Keratinocyte (primary cell): ENCODE measurements around the gene PIM3. TPM values are rescaled to one million over a fixed set of nuclear protein-coding genes. Genes with fewer than 3 reads are reported as not detected.
A peak's percentile ranks its signal among the peaks of the same experiment; 100 is the strongest.

Source experiments
- DNase-seq: peaks from one replicate; pipeline ENCODE4 v3.0.0-alpha.2; 2011; ENCODE audit warnings: low read depth, missing footprints, low spot score
- FAIRE-seq: peaks from 2 replicates; lab custom pipeline; 2011; peaks lifted over from hg19 to GRCh38; lab: Jason Lieb, UNC
- H2AFZ ChIP-seq: 2 replicates; pipeline ENCODE4 v1.6.0; 2012; ENCODE audit warnings: low read length, control low read depth, inconsistent platforms; ENCODE audit not compliant: control insufficient read depth
- H3K27ac ChIP-seq: 2 replicates; pipeline ENCODE4 v1.5.1; 2011; ENCODE audit warnings: low read length; ENCODE audit not compliant: control insufficient read depth, insufficient read depth
- H3K27me3 ChIP-seq: 3 replicates; pipeline ENCODE4 v1.6.0; 2011; ENCODE audit warnings: low read length; ENCODE audit not compliant: control insufficient read depth, insufficient read depth; ENCODE audit errors: extremely low read depth
- H3K36me3 ChIP-seq, 2 experiments: 2 replicates in 1 of 2; 3 replicates in 1 of 2; pipeline ENCODE4 v1.5.1; 2011; ENCODE audit warnings: low read length in 2 of 2, mild to moderate bottlenecking in 1 of 2; ENCODE audit not compliant: control insufficient read depth in 2 of 2, insufficient read depth in 2 of 2; ENCODE audit errors: extremely low read depth in 1 of 2
- H3K4me1 ChIP-seq: 3 replicates; pipeline ENCODE4 v1.5.1; 2011; ENCODE audit warnings: low read length; ENCODE audit not compliant: control insufficient read depth, insufficient read depth; ENCODE audit errors: extremely low read depth
- H3K4me2 ChIP-seq: 3 replicates; pipeline ENCODE4 v1.6.0; 2011; ENCODE audit warnings: low read depth, low read length; ENCODE audit not compliant: control insufficient read depth, insufficient read depth; ENCODE audit errors: extremely low read depth
- H3K4me3 ChIP-seq, 3 experiments: fragments of 200-600 bp in 1 of 3; sonication (generic) in 1 of 3; 2 replicates in 2 of 3; 3 replicates in 1 of 3; pipeline ENCODE4 v1.5.1; 2011 to 2016; ENCODE audit warnings: low read length in 3 of 3, mild to moderate bottlenecking in 3 of 3, control low read depth in 2 of 3, inconsistent platforms in 1 of 3, low read depth in 1 of 3, mixed read lengths in 1 of 3, mixed run types in 1 of 3, moderate library complexity in 1 of 3; ENCODE audit not compliant: control insufficient read depth in 2 of 3, insufficient read depth in 2 of 3; ENCODE audit errors: extremely low read depth in 1 of 3
- H3K79me2 ChIP-seq: 2 replicates; pipeline ENCODE4 v1.6.0; 2012; ENCODE audit warnings: low read length; ENCODE audit not compliant: control insufficient read depth, insufficient read depth
- H3K9ac ChIP-seq: 3 replicates; pipeline ENCODE4 v1.6.0; 2011; ENCODE audit warnings: low read length; ENCODE audit not compliant: control insufficient read depth, insufficient read depth; ENCODE audit errors: extremely low read depth
- H3K9me1 ChIP-seq: 3 replicates; pipeline ENCODE4 v1.6.0; 2011; ENCODE audit warnings: low read length; ENCODE audit not compliant: control insufficient read depth, insufficient read depth; ENCODE audit errors: extremely low read depth
- H3K9me3 ChIP-seq: 2 replicates; pipeline ENCODE4 v1.5.1; 2012; ENCODE audit warnings: low read depth, low read length; ENCODE audit not compliant: control insufficient read depth
- H4K20me1 ChIP-seq: 3 replicates; pipeline ENCODE4 v1.6.0; 2011; ENCODE audit warnings: low read length; ENCODE audit not compliant: control insufficient read depth, insufficient read depth; ENCODE audit errors: extremely low read depth
- EZH2 ChIP-seq: IDR thresholded peaks from one replicate; pipeline ENCODE4 v1.6.1; 2012; ENCODE audit warnings: inconsistent platforms, mild to moderate bottlenecking, low read length, moderate library complexity
- dilution Hi-C: fragments of 300-500 bp; cut with MboI; formaldehyde crosslinking; loops from one replicate; pipeline ENCODE4 v1.7.0; 2020; ENCODE audit warnings: low sequenced_read_pairs; ENCODE audit not compliant: extremely low pct_ligation_motif_present
- polyA plus RNA-seq, 5 experiments: library from polyadenylated mRNA; depleted of rRNA in 3 of 5; stranded (reverse) in 3 of 5; stranded (forward) in 1 of 5; unstranded in 1 of 5; fragments of >200 nt; gene quantifications; 1 replicate in 1 of 5; 2 replicates in 3 of 5; 3 replicates in 1 of 5; pipeline versions ENCODE4 v1.2.1 to v1.2.3, GENCODE V29; 2011 to 2012; ENCODE audit warnings: missing spikeins in 2 of 5, low read depth in 1 of 5, low replicate concordance in 1 of 5
- TF ChIP-seq, protein P1 (sequence below), 3 experiments: IDR thresholded peaks in 1 of 3; conservative IDR thresholded peaks in 1 of 3; optimal IDR thresholded peaks in 1 of 3; 2 replicates in 2 of 3; 3 replicates in 1 of 3; pipeline versions ENCODE3 to v1.5.1; 2011; ENCODE audit warnings: low read length in 3 of 3, mild to moderate bottlenecking in 3 of 3, moderate library complexity in 2 of 3, control low read depth in 1 of 3, inconsistent platforms in 1 of 3; ENCODE audit not compliant: insufficient read depth in 2 of 3; ENCODE audit errors: extremely low read depth in 1 of 3

PIM3 gene
- polyA plus RNA-seq, 1 donor (not counting 4 experiments of a cell fraction or from before 2014, with no cell fraction given): 3.4 TPM

DNA sequence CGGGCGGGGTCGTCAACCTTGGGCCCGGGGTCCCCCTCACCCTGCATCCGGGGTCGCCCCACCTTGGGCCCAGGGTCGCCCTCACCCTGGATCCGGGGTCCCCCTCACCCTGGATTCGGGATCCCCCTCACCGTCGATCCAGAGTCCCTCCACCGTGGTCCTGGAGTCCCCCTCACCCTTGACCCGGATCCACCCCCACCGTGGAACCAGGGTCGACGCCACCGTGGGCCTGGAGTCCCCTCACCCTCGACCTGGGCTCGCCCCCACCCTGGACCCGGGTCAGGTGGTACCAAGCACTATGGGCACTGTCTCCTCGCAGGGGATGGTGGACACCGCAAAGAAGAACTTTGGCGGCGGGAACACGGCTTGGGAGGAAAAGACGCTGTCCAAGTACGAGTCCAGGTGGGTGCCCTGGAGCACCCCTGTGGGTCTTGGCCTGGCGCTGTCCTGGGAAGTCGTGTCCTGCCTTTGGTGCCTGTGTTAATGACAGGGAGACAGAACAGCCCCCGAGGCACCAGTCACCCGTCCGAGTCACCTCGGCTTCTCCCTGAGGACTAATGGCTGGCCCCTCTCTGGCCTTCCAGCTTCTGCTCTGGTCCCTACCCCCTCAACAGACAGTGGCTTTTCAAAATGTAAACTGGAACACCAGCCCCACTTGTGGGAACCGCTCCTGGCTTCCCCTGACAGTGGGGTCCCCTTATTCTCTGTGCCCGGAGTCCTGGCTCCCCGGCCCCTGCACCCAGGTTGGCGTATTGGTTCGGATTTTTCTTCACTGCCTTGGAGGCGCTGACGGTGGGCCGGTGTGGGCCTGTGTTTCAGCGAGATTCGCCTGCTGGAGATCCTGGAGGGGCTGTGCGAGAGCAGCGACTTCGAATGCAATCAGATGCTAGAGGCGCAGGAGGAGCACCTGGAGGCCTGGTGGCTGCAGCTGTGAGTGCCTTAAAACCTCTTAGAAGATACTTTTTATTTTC lies 41.4 kb upstream of the PIM3 start:
- no peaks in the 10 kb centered on the region for H3K9me1 ChIP-seq
- DNase-seq (no peak), FAIRE-seq (no peak)
- peak overlapping the region; percentile 84 for H3K4me2 ChIP-seq
- peak overlapping the region; percentile 36 for H3K27ac ChIP-seq
- peak overlapping the region; percentile 40 for H2AFZ ChIP-seq
- peak overlapping the region; percentile 72 to 87 (median 83) for H3K4me3 ChIP-seq
- dilution Hi-C loops: no loop called here
- H4K20me1 ChIP-seq: no peaks in the 10 kb centered on the region
- H3K9me3 ChIP-seq: no peaks in the 10 kb centered on the region
- H3K79me2 ChIP-seq: peaks cover 12% of the 10 kb centered on the region
- H3K27me3 ChIP-seq: no peaks in the 10 kb centered on the region
- peaks cover 12 to 13% of the 10 kb centered on the region in 2 experiments for H3K36me3 ChIP-seq
- TF ChIP-seq EZH2: no peak
- TF ChIP-seq, protein P1, sequence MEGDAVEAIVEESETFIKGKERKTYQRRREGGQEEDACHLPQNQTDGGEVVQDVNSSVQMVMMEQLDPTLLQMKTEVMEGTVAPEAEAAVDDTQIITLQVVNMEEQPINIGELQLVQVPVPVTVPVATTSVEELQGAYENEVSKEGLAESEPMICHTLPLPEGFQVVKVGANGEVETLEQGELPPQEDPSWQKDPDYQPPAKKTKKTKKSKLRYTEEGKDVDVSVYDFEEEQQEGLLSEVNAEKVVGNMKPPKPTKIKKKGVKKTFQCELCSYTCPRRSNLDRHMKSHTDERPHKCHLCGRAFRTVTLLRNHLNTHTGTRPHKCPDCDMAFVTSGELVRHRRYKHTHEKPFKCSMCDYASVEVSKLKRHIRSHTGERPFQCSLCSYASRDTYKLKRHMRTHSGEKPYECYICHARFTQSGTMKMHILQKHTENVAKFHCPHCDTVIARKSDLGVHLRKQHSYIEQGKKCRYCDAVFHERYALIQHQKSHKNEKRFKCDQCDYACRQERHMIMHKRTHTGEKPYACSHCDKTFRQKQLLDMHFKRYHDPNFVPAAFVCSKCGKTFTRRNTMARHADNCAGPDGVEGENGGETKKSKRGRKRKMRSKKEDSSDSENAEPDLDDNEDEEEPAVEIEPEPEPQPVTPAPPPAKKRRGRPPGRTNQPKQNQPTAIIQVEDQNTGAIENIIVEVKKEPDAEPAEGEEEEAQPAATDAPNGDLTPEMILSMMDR (optimal IDR thresholded peaks at IDR 0.05 in 1 of 3, IDR thresholded peaks at IDR 0.05 in 1 of 3, conservative IDR thresholded peaks at IDR 0.05 in 1 of 3; ENCODE audit: extremely low read depth in 1 of 3, insufficient read depth in 2 of 3, low read length in 3 of 3): no peak
- H3K4me1 ChIP-seq: peaks cover 10% of the 10 kb centered on the region
- H3K9ac ChIP-seq: peak overlapping the region; percentile 71

DNA sequence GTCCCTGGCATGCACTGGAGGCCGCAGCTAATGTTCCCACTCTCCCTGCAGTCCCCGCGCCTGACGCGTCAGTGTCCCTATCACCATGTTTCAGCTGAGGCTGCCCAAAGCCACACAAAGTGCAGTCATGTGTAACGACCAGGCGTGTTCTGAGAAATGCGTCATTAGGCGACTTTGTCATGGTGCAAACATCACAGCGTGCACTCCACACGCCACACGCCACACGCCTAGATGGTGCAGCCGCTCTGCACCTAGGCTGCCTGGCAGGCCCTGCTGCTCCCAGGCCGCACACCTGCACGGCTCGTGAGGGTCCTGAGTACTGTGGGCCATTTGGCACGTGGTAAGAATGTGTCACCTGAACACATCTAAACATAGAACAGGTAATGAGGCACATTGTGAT lies 39.7 kb upstream of the PIM3 start:
- FAIRE-seq: no peak
- H3K9me1 ChIP-seq: no peaks in the 10 kb centered on the region
- no peaks in the 10 kb centered on the region for H4K20me1 ChIP-seq
- dilution Hi-C loops: no loop called here
- H3K27me3 ChIP-seq: no peaks in the 10 kb centered on the region
- H3K4me1 ChIP-seq: peaks cover 10% of the 10 kb centered on the region
- H3K79me2 ChIP-seq: peaks cover 12% of the 10 kb centered on the region
- H3K27ac ChIP-seq: no peak overlapping the region
- H3K36me3 ChIP-seq: peaks cover 13 to 16% of the 10 kb centered on the region in 2 experiments
- no peaks in the 10 kb centered on the region for H3K9me3 ChIP-seq
- H3K4me2 ChIP-seq: no peak overlapping the region
- no peak for TF ChIP-seq EZH2
- TF ChIP-seq, protein P1 (optimal IDR thresholded peaks at IDR 0.05 in 1 of 3, IDR thresholded peaks at IDR 0.05 in 1 of 3, conservative IDR thresholded peaks at IDR 0.05 in 1 of 3; ENCODE audit: extremely low read depth in 1 of 3, insufficient read depth in 2 of 3, low read length in 3 of 3): no peak
- no peak overlapping the region for H2AFZ ChIP-seq
- DNase-seq: no peak
- H3K4me3 ChIP-seq: no peak overlapping the region
- H3K9ac ChIP-seq: no peak overlapping the region
